Activated T-cell treated with anti-CD3 and anti-CD28 coated beads, Interleukin-2, amount 50 U/mL, for 72 hours (primary cell): ENCODE measurements around the gene MCF2L. TPM values are rescaled to one million over a fixed set of nuclear protein-coding genes. Genes with fewer than 3 reads are reported as not detected.
A peak's percentile ranks its signal among the peaks of the same experiment; 100 is the strongest.
"Not testable (repeated sequence)": the region's sequence is repeated elsewhere in the genome, so short reads cannot be mapped to it uniquely, and the experiment has no call there.

ENCODE experiments used
- ATAC-seq, 2 donors: fragments of 150-1000 bp; cut with Tn5 transposase; replicated peaks in 1 of 2; 2 replicates each; pipeline ENCODE4 v1.10.0; 2021; ENCODE audit warnings: moderate library complexity in 2 of 2, mild to moderate bottlenecking in 1 of 2
- DNase-seq, 2 donors: peaks; one replicate each; pipeline ENCODE4 v3.0.0; 2021 to 2022; ENCODE audit warnings: mixed read lengths in 1 of 2
- H3K27ac Mint-ChIP-seq: one replicate; pipeline ENCODE4 v1.8.0; 2022; ENCODE audit warnings: mild to moderate bottlenecking, moderate library complexity, mixed read lengths
- H3K27me3 Mint-ChIP-seq: one replicate; pipeline ENCODE4 v1.8.0; 2022; ENCODE audit warnings: low read depth, mixed read lengths
- H3K36me3 Mint-ChIP-seq, 2 donors: one replicate each; pipeline ENCODE4 v1.8.0; 2022; ENCODE audit warnings: mixed read lengths in 2 of 2, mild to moderate bottlenecking in 1 of 2; ENCODE audit not compliant: insufficient read depth in 2 of 2
- H3K4me1 Mint-ChIP-seq: one replicate; pipeline ENCODE4 v1.8.0; 2022; ENCODE audit warnings: low read depth, mixed read lengths
- H3K4me3 Mint-ChIP-seq, 2 donors: one replicate each; pipeline ENCODE4 v1.8.0; 2022; ENCODE audit warnings: mild to moderate bottlenecking in 2 of 2, mixed read lengths in 2 of 2, moderate library complexity in 2 of 2
- H3K9me3 Mint-ChIP-seq, 2 donors: one replicate each; pipeline ENCODE4 v1.8.0; 2022; ENCODE audit warnings: mixed read lengths in 2 of 2
- total RNA-seq, 2 donors: library from RNA; stranded (reverse); gene quantifications; one replicate each; pipeline ENCODE4 v1.2.3, GENCODE V29; 2022

The MCF2L gene
- total RNA-seq, 2 donors from 2014 or later = 9.6 to 11.8 TPM

- Mint-ChIP-seq H3K36me3 (no peaks in the 10 kb centered on the region), H3K27me3 (peaks cover 34% of the 10 kb centered on the region), H3K4me3 (no peak overlapping the region), H3K9me3 (peaks cover 0 to 4% of the 10 kb centered on the region in 2 donors), H3K4me1 (peaks cover 4% of the 10 kb centered on the region), H3K27ac (no peak overlapping the region)
- ATAC-seq (no peak), DNase-seq (no peak)
Measured at GRCh38 chr13:112932971-112933370, 36.0 kb upstream of the MCF2L start.

DNA sequence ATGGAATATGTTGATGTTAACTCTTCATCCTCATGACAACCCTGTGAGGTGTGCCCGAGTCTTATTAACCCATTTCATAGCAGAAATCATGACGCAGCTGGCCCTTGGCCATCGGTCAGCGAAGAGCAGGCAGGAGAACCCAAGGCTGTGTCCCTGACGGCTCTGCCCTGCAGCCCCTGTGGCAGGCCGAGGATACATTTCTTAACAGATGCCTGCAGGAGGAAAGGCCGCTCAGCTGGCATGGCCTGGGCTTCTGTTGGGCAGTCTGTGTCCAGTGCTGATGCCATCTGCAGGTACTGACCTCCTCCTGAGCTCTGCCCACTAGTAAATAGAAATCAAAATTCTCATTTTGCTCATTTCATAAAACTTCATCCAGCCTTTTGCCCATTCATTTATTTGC, 35.4 kb upstream of the MCF2L start:
- Mint-ChIP-seq H3K4me3 (no peak overlapping the region), H3K27ac (no peak overlapping the region), H3K27me3 (peaks cover 28% of the 10 kb centered on the region), H3K36me3 (no peaks in the 10 kb centered on the region), H3K4me1 (peaks cover 4% of the 10 kb centered on the region), H3K9me3 (peaks cover 0 to 4% of the 10 kb centered on the region in 2 donors)
- no peak for ATAC-seq
- no peak for DNase-seq

GRCh38 chr13:112934078-112934477, 34.9 kb upstream of the MCF2L start:
- H3K4me3 Mint-ChIP-seq = no peak overlapping the region
- peaks cover 4% of the 10 kb centered on the region for H3K4me1 Mint-ChIP-seq
- H3K9me3 Mint-ChIP-seq = peaks cover 0 to 4% of the 10 kb centered on the region in 2 donors
- H3K27me3 Mint-ChIP-seq = peaks cover 24% of the 10 kb centered on the region
- ATAC-seq (no peak), DNase-seq (no peak)
- H3K36me3 Mint-ChIP-seq = no peaks in the 10 kb centered on the region
- H3K27ac Mint-ChIP-seq = no peak overlapping the region

DNA sequence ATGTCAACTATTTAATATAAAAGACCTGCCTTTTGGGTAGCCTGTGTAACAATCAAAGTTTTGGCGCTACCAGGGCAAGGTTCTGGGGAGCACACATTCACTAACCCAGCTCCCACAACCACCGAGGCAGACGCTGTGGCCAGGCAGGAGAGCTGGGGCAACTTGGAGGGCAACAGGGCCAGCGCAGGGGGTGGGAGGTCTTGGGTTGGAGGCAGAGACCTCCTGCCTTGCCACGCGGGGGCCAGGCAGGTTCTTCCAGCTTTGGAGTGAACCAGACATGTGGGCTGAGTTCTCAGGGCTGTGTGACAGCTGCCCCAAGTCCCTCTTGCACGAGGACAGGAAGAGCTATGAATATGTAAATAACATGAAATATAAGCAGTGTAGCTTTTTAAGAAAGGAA, 30.3 kb upstream of the MCF2L start:
- H3K4me3 Mint-ChIP-seq = no peak overlapping the region
- H3K27me3 Mint-ChIP-seq = peaks cover 29% of the 10 kb centered on the region
- H3K36me3 Mint-ChIP-seq = no peaks in the 10 kb centered on the region
- H3K27ac Mint-ChIP-seq = no peak overlapping the region
- H3K4me1 Mint-ChIP-seq = peaks cover 9% of the 10 kb centered on the region
- H3K9me3 Mint-ChIP-seq = peaks cover 0 to 4% of the 10 kb centered on the region in 2 donors
- no peak for DNase-seq
- no peak for ATAC-seq

DNA sequence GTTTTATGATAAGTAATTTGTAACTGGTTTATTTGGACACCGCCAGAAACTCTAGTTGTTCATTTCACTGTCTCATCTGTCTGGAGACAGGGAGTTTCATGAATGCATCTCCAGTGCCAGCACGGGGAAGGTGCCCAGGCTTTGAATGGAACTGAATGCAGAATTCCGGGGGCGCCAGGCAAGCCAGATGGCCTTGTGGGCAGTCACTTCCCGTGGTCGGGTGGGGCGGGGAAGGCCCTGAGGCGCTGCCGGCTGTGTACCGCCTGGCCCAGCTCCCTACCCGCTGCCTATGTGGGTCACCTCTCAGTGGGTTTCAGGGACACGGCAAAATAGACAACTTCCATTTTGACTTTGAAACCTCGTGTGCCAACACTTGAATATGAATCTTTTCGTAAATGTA, 28.8 kb upstream of the MCF2L start:
- Mint-ChIP-seq H3K4me1 (peaks cover 9% of the 10 kb centered on the region), H3K9me3 (peaks cover 0 to 4% of the 10 kb centered on the region in 2 donors), H3K36me3 (no peaks in the 10 kb centered on the region), H3K27ac (no peak overlapping the region), H3K27me3 (peaks cover 29% of the 10 kb centered on the region), H3K4me3 (no peak overlapping the region)
- DNase-seq = no peak
- no peak for ATAC-seq

DNA sequence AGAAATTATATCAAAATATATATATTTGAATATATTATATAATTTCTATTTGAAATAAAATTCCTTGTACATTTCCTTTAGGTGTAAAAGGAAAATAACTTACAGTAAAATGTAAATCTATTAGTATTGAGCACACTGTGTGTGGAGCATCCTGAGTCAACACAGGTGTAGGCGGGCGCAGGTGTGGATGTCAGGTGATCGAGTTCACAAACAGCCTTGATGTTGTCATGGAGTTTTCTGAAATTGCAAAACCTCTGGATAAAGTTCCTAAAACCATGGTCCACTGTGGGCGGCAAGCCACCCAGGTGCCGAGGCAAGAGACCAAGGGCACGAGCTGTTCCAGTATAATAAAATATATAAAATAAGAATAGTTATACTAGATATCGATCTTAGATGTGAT, 27.7 kb upstream of the MCF2L start:
- Mint-ChIP-seq H3K36me3 (no peaks in the 10 kb centered on the region), H3K4me1 (peaks cover 9% of the 10 kb centered on the region), H3K9me3 (peaks cover 0 to 4% of the 10 kb centered on the region in 2 donors), H3K27me3 (peaks cover 39% of the 10 kb centered on the region), H3K27ac (no peak overlapping the region), H3K4me3 (no peak overlapping the region)
- ATAC-seq (no peak), DNase-seq (no peak)

DNA sequence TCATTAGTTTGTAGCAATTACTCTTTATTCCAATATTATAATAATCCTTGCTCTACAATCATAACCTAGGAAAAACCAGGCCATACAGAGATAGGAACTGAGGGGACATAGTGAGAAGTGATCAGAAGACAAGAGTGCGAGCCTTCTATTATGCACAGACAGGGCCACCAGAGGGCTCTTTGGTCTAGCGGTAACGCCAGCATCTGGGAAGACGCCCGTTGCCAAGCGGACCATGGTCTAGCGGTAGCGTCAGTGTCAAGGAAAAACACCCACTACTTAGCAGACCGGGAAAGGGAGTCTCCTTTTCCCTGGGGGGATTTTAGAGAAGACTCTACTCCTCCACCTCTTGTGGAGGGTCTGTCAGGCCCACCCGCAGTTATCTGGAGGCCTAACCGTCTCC, 27.2 kb upstream of the MCF2L start:
- not testable (repeated sequence) for H3K36me3 Mint-ChIP-seq, DNase-seq, H3K9me3 Mint-ChIP-seq, H3K4me1 Mint-ChIP-seq, H3K27ac Mint-ChIP-seq, ATAC-seq, H3K4me3 Mint-ChIP-seq
- peaks cover 43% of the 10 kb centered on the region for H3K27me3 Mint-ChIP-seq

GRCh38 chr13:112942689-112943308, 26.2 kb upstream of the MCF2L start:
- H3K27ac Mint-ChIP-seq = no peak overlapping the region
- H3K27me3 Mint-ChIP-seq = peaks cover 45% of the 10 kb centered on the region
- peaks cover 9% of the 10 kb centered on the region for H3K4me1 Mint-ChIP-seq

DNA sequence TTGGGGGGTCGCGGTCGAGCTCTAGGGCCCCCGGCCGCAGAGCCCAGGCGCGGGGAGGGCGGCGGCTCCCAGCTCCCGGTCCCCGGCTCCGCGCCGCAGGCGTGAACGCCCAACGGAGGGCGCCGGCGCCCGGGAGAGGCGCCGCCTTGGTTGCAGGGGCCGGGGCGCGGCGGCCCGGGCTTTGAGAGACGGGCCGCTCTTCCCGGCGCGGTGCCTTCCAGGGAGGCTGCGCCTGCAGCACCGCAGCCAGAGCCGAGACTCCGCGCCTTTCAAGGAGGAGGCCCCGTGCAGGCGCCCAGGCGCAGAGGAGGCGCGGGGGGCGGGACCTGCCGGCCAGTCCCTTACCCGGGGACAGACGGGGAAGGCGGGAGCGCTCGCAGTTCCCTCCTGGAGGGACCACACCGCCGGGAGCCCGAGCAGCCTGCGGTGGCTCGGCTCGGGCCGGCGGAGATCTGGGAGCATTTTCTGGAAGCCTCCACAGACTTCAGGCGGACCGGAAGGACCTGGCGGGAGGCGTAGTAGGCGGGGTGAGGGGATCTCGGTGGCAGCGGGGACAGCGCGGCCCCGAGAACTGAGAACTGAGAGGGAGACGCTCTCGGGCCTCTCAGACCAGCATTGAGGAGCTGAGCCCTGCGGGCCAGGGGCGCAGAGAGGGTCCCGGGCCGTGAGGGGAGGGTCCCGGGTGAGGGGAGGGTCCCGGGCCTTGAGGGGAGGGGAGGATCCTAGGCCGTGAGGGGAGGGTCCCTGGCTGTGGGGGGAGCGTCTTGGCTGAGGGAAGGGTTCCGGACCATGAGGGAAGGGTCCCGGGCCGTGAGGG, 25.5 kb upstream of the MCF2L start:
- H3K36me3 Mint-ChIP-seq = no peaks in the 10 kb centered on the region
- DNase-seq = peak; percentile 37 to 39
- ATAC-seq = peak; percentile 64 to 65
- peaks cover 9% of the 10 kb centered on the region for H3K4me1 Mint-ChIP-seq
- H3K27ac Mint-ChIP-seq = no peak overlapping the region
- no peaks in the 10 kb centered on the region for H3K9me3 Mint-ChIP-seq
- peaks cover 42% of the 10 kb centered on the region for H3K27me3 Mint-ChIP-seq
- H3K4me3 Mint-ChIP-seq = peak overlapping the region; percentile 83 to 87

More at GRCh38 chr13:112942689-112943308, 26.2 kb upstream of the MCF2L start:
- peak; percentile 96 to 97 for DNase-seq
- Mint-ChIP-seq H3K4me3 (peak overlapping the region; percentile 91 to 94), H3K9me3 (peaks cover 0 to under 1% of the 10 kb centered on the region in 2 donors), H3K36me3 (no peaks in the 10 kb centered on the region)
- ATAC-seq = peak; percentile 95 to 96

GRCh38 chr13:112947796-112948195, 21.2 kb upstream of the MCF2L start:
- Mint-ChIP-seq H3K4me3 (no peak overlapping the region), H3K27ac (no peak overlapping the region), H3K4me1 (peaks cover 2% of the 10 kb centered on the region), H3K27me3 (peaks cover 44% of the 10 kb centered on the region), H3K9me3 (no peaks in the 10 kb centered on the region), H3K36me3 (no peaks in the 10 kb centered on the region)
- ATAC-seq (no peak), DNase-seq (no peak)

DNA sequence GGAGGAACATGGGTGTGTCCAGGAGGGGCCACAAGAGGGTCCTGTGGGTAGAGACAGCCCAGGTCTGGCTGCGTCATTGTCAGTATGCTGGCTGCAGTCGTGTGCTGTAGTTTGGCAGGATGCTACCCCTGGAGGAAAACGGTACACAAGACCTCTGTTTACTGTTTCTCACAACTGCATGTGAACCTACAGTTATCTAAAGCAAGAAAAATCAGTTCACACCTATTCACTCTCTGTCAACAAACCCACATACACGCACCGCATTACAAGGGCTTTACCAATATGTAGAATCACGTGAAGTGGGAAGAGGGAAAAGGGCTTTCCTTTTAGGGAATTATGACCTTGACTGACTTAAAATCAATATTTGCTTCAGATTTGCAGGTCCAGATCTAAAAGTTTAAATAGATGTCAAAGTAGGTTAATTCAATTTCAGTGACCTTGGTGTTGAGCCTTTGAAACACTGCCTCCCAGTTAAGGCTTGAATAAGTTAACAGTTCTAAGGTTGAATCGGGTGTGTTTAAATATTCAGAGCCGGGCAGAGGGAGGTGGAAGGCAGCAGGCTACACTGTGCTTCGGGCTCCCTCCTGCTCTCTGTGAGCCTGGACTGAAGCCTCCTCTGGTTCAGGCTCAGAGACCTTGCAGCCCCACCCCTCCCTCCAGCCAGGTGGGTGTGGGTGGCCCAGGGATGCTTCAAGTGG, 17.2 kb upstream of the MCF2L start:
- Mint-ChIP-seq H3K27me3 (peaks cover 27% of the 10 kb centered on the region), H3K4me1 (no peaks in the 10 kb centered on the region), H3K36me3 (no peaks in the 10 kb centered on the region), H3K4me3 (no peak overlapping the region), H3K9me3 (no peaks in the 10 kb centered on the region), H3K27ac (no peak overlapping the region)
- no peak for DNase-seq
- no peak for ATAC-seq

DNA sequence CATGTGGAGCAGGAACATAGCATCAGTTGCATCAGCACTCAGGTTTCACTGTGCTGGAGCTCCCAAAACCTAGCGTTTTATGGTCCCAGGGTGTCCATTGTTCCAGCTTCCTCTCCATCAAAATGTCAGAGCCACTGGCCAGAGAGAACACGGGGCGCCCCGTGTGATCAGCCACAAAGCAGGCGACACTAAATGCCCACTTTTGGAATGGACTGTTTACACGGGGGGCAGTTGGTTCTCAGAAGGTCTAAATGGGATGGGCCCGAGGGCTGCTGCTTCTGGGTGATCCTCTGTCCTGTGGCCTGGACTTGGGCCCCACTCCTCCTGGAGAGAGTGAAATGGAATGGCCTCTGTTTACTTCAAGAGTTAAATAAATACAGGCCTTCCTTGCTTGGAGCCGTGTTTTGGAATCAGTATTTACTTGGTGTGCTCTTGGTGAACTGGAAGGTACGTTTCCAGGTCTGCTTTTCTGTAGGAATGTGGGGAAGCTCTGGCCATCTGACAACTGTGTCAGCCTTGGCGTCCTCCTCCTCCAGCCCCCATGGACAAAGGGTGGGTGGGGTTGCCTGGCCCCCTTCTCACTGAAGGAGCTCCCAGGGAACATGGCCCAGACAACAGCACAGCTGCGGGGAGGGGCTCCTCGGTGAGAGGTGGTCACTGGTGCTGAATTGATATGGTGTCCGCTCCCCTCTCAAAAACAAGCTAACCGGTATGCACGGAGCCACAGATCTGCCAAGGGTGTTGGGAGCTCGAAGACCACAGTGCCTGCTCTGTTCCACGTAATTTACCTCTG, 16.1 kb upstream of the MCF2L start:
- H3K4me3 Mint-ChIP-seq = no peak overlapping the region
- DNase-seq = no peak
- H3K9me3 Mint-ChIP-seq = no peaks in the 10 kb centered on the region
- no peaks in the 10 kb centered on the region for H3K36me3 Mint-ChIP-seq
- no peaks in the 10 kb centered on the region for H3K4me1 Mint-ChIP-seq
- ATAC-seq = no peak
- H3K27ac Mint-ChIP-seq = no peak overlapping the region
- H3K27me3 Mint-ChIP-seq = peaks cover 21% of the 10 kb centered on the region
